B cell (primary cell): ENCODE data around the gene TRIM16.
"Not testable (repeated sequence)": the region's sequence is repeated elsewhere in the genome, so short reads cannot be mapped to it uniquely, and the experiment has no call there.

ENCODE experiments used
- EZH2 ChIP-seq: IDR thresholded peaks from 2 replicates; pipeline ENCODE4 v1.6.1; 2012; ENCODE audit warnings: borderline replicate concordance, low read depth, mild to moderate bottlenecking, moderate library complexity, low read length; ENCODE audit not compliant: insufficient read depth, poor library complexity, severe bottlenecking
- TF ChIP-seq, protein P1 (sequence below): fragments of 200-600 bp; IDR thresholded peaks from one replicate; pipeline ENCODE4 v1.8.0; 2022; ENCODE audit warnings: antibody characterized with exemption, mild to moderate bottlenecking

DNA sequence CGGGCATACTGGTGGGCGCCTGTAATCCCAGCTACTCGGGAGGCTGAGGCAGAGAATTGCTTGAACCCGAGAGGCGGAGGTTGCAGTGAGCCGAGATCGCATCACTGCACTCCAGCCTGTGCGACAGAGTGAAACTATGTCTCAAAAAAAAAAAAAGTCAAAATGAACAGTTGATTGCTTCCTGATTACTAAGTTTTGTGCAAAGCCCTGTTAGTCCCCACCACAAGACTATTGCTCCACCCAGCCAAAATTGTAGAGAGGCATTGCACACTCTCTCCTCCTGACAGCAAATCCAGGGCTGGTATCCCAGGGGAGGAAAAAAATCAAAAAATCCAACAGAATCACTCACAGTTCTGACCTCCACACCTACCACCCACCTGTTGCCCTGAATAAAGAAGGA, 91.2 kb downstream of the TRIM16 start:
- TF ChIP-seq, protein P1, sequence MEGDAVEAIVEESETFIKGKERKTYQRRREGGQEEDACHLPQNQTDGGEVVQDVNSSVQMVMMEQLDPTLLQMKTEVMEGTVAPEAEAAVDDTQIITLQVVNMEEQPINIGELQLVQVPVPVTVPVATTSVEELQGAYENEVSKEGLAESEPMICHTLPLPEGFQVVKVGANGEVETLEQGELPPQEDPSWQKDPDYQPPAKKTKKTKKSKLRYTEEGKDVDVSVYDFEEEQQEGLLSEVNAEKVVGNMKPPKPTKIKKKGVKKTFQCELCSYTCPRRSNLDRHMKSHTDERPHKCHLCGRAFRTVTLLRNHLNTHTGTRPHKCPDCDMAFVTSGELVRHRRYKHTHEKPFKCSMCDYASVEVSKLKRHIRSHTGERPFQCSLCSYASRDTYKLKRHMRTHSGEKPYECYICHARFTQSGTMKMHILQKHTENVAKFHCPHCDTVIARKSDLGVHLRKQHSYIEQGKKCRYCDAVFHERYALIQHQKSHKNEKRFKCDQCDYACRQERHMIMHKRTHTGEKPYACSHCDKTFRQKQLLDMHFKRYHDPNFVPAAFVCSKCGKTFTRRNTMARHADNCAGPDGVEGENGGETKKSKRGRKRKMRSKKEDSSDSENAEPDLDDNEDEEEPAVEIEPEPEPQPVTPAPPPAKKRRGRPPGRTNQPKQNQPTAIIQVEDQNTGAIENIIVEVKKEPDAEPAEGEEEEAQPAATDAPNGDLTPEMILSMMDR: not testable (repeated sequence)
- TF ChIP-seq EZH2: not testable (repeated sequence)
